GM19025 (cell line): ENCODE measurements around the gene RNASE8.

Experiments used
- ATAC-seq: cut with Tn5 transposase; IDR thresholded peaks from one replicate; pipeline ENCODE4 v1.9.1; 2021; ENCODE audit warnings: mild to moderate bottlenecking, low read depth, moderate library complexity; ENCODE audit not compliant: unreplicated experiment

RNASE8 gene

GRCh38 chr14:21103411-21103709, 45.7 kb downstream of the RNASE8 start:
- ATAC-seq = no peak

GRCh38 chr14:21103710-21104447, 46.3 kb downstream of the RNASE8 start:
- ATAC-seq = peak; percentile 93

GRCh38 chr14:21104448-21105060, 46.9 kb downstream of the RNASE8 start:
- no peak for ATAC-seq

GRCh38 chr14:21105095-21105494, 47.5 kb downstream of the RNASE8 start:
- ATAC-seq = no peak

GRCh38 chr14:21106176-21106497, 48.5 kb downstream of the RNASE8 start:
- no peak for ATAC-seq

- ATAC-seq = no peak
Measured at GRCh38 chr14:21106498-21107282, 49.1 kb downstream of the RNASE8 start.

GRCh38 chr14:21107283-21107800, 49.7 kb downstream of the RNASE8 start:
- no peak for ATAC-seq
